Measurements from ENCODE around the gene EIF4G3. TPM values are rescaled to one million over a fixed set of nuclear protein-coding genes. Genes with fewer than 3 reads are reported as not detected.

Gene EIF4G3, protein sequence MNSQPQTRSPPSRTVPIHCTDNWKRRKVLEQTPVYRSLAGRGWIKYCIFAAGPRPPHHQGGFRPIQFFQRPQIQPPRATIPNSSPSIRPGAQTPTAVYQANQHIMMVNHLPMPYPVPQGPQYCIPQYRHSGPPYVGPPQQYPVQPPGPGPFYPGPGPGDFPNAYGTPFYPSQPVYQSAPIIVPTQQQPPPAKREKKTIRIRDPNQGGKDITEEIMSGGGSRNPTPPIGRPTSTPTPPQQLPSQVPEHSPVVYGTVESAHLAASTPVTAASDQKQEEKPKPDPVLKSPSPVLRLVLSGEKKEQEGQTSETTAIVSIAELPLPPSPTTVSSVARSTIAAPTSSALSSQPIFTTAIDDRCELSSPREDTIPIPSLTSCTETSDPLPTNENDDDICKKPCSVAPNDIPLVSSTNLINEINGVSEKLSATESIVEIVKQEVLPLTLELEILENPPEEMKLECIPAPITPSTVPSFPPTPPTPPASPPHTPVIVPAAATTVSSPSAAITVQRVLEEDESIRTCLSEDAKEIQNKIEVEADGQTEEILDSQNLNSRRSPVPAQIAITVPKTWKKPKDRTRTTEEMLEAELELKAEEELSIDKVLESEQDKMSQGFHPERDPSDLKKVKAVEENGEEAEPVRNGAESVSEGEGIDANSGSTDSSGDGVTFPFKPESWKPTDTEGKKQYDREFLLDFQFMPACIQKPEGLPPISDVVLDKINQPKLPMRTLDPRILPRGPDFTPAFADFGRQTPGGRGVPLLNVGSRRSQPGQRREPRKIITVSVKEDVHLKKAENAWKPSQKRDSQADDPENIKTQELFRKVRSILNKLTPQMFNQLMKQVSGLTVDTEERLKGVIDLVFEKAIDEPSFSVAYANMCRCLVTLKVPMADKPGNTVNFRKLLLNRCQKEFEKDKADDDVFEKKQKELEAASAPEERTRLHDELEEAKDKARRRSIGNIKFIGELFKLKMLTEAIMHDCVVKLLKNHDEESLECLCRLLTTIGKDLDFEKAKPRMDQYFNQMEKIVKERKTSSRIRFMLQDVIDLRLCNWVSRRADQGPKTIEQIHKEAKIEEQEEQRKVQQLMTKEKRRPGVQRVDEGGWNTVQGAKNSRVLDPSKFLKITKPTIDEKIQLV (N-terminal part only)
- total RNA-seq, result 52.3 and 58.6 TPM in 2 replicates

GRCh38 chr1:21176586-21177555, at the start of gene EIF4G3:
Gene EIF4G3, minus strand, starts transcription at chr1:21176897. Its CDS starts 174,155 bp downstream, at chr1:21002742.

GRCh38 chr1:20787029-20787839, 389.5 kb downstream of the EIF4G3 start, which contains the start of gene HP1BP3:
Gene HP1BP3, minus strand, starts transcription at chr1:20787307. Its CDS starts 6,867 bp downstream, at chr1:20780440.

Small RNA genes within 50 kb of the gene (small RNA-seq; reads per million reads assigned to genes)
- gene AL627311.1 (not detected), gene MIR1256 (0.95 reads per million, percentile 57 among the genes with 10 or more reads in this experiment), gene RNU7-200P (not detected)

Other genes with a start within 250 kb of the EIF4G3 start
- 537 and 541 TPM in 2 replicates for gene ECE1, start 113.6 kb upstream of the EIF4G3 start, total RNA-seq